K562 (cell line): Measurements from ENCODE around the gene STON2. TPM values are rescaled to one million over a fixed set of nuclear protein-coding genes. Genes with fewer than 3 reads are reported as not detected.

Experiments used
- BRF1 ChIP-seq: IDR thresholded peaks from 3 replicates; pipeline ENCODE4 v1.6.1; 2011; ENCODE audit warnings: borderline replicate concordance, mild to moderate bottlenecking; ENCODE audit not compliant: insufficient read length; ENCODE audit errors: extremely low read depth
- CBFB ChIP-seq: sonication (generic); formaldehyde crosslinking; IDR thresholded peaks from 2 replicates; pipeline ENCODE4 v1.4.0; 2020; ENCODE audit warnings: mild to moderate bottlenecking, missing genetic modification reagents
- DDX20 ChIP-seq: fragments of 450-650 bp; IDR thresholded peaks from 2 replicates; pipeline ENCODE4 v1.6.1; 2016; ENCODE audit warnings: missing genetic modification characterization, low read depth, mild to moderate bottlenecking, missing compliant biosample characterization, moderate library complexity
- ELF2 ChIP-seq: fragments of 250-450 bp; sonication (Bioruptor Pico); IDR thresholded peaks from 2 replicates; pipeline ENCODE4 v1.5.0; 2021; ENCODE audit warnings: mild to moderate bottlenecking
- EP300 ChIP-seq: IDR thresholded peaks from 2 replicates; pipeline ENCODE4 v1.6.1; 2012; ENCODE audit warnings: low read length, improper control_type of control experiment
- HMG20B ChIP-seq: fragments of 250-450 bp; sonication (Bioruptor Pico); IDR thresholded peaks from 2 replicates; pipeline ENCODE4 v1.5.0; 2021; ENCODE audit warnings: mild to moderate bottlenecking
- HSF4 ChIP-seq: fragments of 250-450 bp; sonication (Bioruptor Pico); IDR thresholded peaks from 2 replicates; pipeline ENCODE4 v2.1.2; 2022; ENCODE audit warnings: mild to moderate bottlenecking, moderate library complexity, borderline replicate concordance
- JUND ChIP-seq, 2 experiments: IDR thresholded peaks; 2 replicates in 1 of 2; 3 replicates in 1 of 2; pipeline ENCODE4 v1.6.1; 2011; ENCODE audit warnings: borderline replicate concordance in 2 of 2, low read depth in 2 of 2, low read length in 2 of 2, improper control_type of control experiment in 1 of 2, missing biosample characterization in 1 of 2, missing genetic modification characterization in 1 of 2, missing genetic modification reagents in 1 of 2
- KDM4B ChIP-seq, 2 experiments: fragments of 450-650 bp in 1 of 2; sonication (generic) in 1 of 2; IDR thresholded peaks; 2 replicates each; pipeline ENCODE4 v1.6.1; 2016 to 2017; ENCODE audit warnings: borderline replicate concordance in 2 of 2, antibody characterized with exemption in 1 of 2, low read depth in 1 of 2, mild to moderate bottlenecking in 1 of 2
- MCM2 ChIP-seq: fragments of 450-650 bp; IDR thresholded peaks from 2 replicates; pipeline ENCODE4 v1.6.1; 2017; ENCODE audit warnings: low read depth, mild to moderate bottlenecking
- NUFIP1 ChIP-seq: fragments of 450-650 bp; IDR thresholded peaks from 2 replicates; pipeline ENCODE4 v1.6.1; 2018; ENCODE audit not compliant: partially characterized antibody
- PCBP2 ChIP-seq: fragments of 200-400 bp; formaldehyde crosslinking; IDR thresholded peaks from 2 replicates; pipeline ENCODE4 v1.6.1; 2018; ENCODE audit warnings: low read length, low read depth, mild to moderate bottlenecking, moderate library complexity; ENCODE audit not compliant: poor library complexity, severe bottlenecking
- STAT5A ChIP-seq: IDR thresholded peaks from 2 replicates; pipeline ENCODE4 v1.6.1; 2012; ENCODE audit warnings: low read length, inconsistent platforms, borderline replicate concordance
- TBP ChIP-seq: optimal IDR thresholded peaks from 2 replicates; pipeline ENCODE3; 2011; ENCODE audit warnings: low read depth, low read length, improper control_type of control experiment
- TGIF2 ChIP-seq: sonication (generic); formaldehyde crosslinking; IDR thresholded peaks from 2 replicates; pipeline ENCODE4 v1.8.1; 2022; ENCODE audit warnings: mild to moderate bottlenecking, missing genetic modification reagents, moderate library complexity
- USF1 ChIP-seq: sonication (generic); formaldehyde crosslinking; IDR thresholded peaks from 2 replicates; pipeline ENCODE4 v1.9.0; 2022; ENCODE audit warnings: mild to moderate bottlenecking, missing genetic modification reagents
- ZBTB8A ChIP-seq: fragments of 450-650 bp; IDR thresholded peaks from 2 replicates; pipeline ENCODE4 v1.6.1; 2018; ENCODE audit warnings: mild to moderate bottlenecking, moderate library complexity; ENCODE audit not compliant: partially characterized antibody
- ZNF12 ChIP-seq: sonication (generic); formaldehyde crosslinking; IDR thresholded peaks from 2 replicates; pipeline ENCODE4 v1.4.0; 2020; ENCODE audit warnings: mild to moderate bottlenecking, missing genetic modification reagents
- ZNF584 ChIP-seq: fragments of 200-800 bp; sonication (Bioruptor generic); IDR thresholded peaks from 2 replicates; pipeline ENCODE4 v1.6.1; 2016; ENCODE audit warnings: low read depth, mild to moderate bottlenecking, missing genetic modification characterization, missing compliant biosample characterization
- ZNF79 ChIP-seq: fragments of 250-450 bp; sonication (Bioruptor Pico); IDR thresholded peaks from 2 replicates; pipeline ENCODE4 v1.4.0; 2020; ENCODE audit warnings: low read depth, mild to moderate bottlenecking, moderate library complexity
- ZSCAN29 ChIP-seq: fragments of 450-650 bp; IDR thresholded peaks from 2 replicates; pipeline ENCODE4 v1.6.1; 2017
- polyA plus RNA-seq, 8 experiments: library from polyadenylated mRNA; depleted of rRNA in 4 of 8; stranded (reverse) in 5 of 8; unstranded in 3 of 8; fragments of >200 nt; fragmentation: Nextera tagmentation in 2 of 8; fragmentation: Illumina TruSeq in 1 of 8; extraction: Ambion mirVana in 2 of 8; extraction: Trizol in 1 of 8; gene quantifications; 2 replicates each; pipeline versions ENCODE4 v1.2.1 to v1.2.3, GENCODE V29; 2011 to 2014; ENCODE audit warnings: inconsistent platforms in 1 of 8, missing spikeins in 1 of 8
- total RNA-seq, 7 experiments: library from RNA; depleted of rRNA in 6 of 7; stranded (reverse); fragments of >200 nt in 6 of 7; fragmentation: Illumina TruSeq in 2 of 7; extraction: Trizol in 2 of 7; gene quantifications; 2 replicates each; pipeline versions ENCODE4 v1.2.1 to v1.2.3, GENCODE V29; 2011 to 2021; ENCODE audit warnings: low replicate concordance in 1 of 7
- TF ChIP-seq, protein P1 (sequence below): fragments of 200-800 bp; sonication (Bioruptor generic); IDR thresholded peaks from 2 replicates; pipeline ENCODE4 v1.6.1; 2016; ENCODE audit warnings: missing genetic modification characterization, missing compliant biosample characterization

STON2 gene
- total and polyA plus RNA-seq, 9 of the 15 experiments (the other 6 are each of a cell fraction or from before 2014, with no cell fraction given) = 7.8 to 99.3 (median 53.5) TPM

DNA sequence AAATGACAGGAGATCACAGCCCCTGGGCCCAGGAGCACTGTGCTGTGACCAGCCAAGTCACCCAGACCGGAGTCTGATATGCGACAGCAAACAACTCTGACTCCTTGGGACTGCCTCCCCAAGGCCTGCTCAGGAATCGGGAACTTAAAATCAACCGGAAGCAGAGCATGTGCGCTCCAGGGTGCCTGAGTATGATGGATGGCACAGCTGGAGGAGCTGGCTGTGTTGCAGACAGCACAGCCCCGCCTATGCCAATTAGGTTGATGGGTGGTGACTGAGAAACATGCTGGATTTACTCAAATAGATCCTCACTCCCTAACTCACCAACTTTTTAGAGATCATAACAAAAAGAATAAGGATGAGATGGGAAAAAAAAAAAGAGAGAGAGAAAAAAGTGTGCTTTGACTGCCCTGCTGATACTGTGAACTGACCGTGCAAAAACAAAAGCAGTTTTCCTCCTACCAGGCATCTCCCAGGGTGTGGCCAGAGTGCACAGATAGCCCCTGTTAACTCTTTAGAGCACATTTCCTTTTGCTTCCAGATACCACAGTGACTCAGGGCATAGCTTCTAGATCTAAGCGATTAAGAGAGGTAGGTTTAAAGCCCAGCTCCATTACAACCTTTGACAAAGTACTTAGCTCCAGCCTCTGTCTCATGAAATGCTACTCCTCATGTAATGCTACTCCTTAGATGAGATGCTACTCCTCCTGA is 27.4 kb upstream of the STON2 start (continued):
- TF ChIP-seq, protein P1, sequence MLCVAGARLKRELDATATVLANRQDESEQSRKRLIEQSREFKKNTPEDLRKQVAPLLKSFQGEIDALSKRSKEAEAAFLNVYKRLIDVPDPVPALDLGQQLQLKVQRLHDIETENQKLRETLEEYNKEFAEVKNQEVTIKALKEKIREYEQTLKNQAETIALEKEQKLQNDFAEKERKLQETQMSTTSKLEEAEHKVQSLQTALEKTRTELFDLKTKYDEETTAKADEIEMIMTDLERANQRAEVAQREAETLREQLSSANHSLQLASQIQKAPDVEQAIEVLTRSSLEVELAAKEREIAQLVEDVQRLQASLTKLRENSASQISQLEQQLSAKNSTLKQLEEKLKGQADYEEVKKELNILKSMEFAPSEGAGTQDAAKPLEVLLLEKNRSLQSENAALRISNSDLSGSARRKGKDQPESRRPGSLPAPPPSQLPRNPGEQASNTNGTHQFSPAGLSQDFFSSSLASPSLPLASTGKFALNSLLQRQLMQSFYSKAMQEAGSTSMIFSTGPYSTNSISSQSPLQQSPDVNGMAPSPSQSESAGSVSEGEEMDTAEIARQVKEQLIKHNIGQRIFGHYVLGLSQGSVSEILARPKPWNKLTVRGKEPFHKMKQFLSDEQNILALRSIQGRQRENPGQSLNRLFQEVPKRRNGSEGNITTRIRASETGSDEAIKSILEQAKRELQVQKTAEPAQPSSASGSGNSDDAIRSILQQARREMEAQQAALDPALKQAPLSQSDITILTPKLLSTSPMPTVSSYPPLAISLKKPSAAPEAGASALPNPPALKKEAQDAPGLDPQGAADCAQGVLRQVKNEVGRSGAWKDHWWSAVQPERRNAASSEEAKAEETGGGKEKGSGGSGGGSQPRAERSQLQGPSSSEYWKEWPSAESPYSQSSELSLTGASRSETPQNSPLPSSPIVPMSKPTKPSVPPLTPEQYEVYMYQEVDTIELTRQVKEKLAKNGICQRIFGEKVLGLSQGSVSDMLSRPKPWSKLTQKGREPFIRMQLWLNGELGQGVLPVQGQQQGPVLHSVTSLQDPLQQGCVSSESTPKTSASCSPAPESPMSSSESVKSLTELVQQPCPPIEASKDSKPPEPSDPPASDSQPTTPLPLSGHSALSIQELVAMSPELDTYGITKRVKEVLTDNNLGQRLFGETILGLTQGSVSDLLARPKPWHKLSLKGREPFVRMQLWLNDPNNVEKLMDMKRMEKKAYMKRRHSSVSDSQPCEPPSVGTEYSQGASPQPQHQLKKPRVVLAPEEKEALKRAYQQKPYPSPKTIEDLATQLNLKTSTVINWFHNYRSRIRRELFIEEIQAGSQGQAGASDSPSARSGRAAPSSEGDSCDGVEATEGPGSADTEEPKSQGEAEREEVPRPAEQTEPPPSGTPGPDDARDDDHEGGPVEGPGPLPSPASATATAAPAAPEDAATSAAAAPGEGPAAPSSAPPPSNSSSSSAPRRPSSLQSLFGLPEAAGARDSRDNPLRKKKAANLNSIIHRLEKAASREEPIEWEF (CRISPR knock-in tag) = no peak
- TF ChIP-seq JUND (IDR thresholded peaks at IDR 0.05; ENCODE audit: borderline replicate concordance, low read depth, low read length) = peak; percentile 83
- TF ChIP-seq JUND (tag; IDR thresholded peaks at IDR 0.05; ENCODE audit: borderline replicate concordance, low read depth, low read length) = peak; percentile 68; the same call in 1 of the 3 replicates
- no peak for TF ChIP-seq DDX20
- TF ChIP-seq ELF2 (CRISPR knock-in tag) = no peak
- TF ChIP-seq KDM4B (IDR thresholded peaks at IDR 0.05; ENCODE audit: borderline replicate concordance in 2 of 2, low read depth in 1 of 2) = no peak
- TF ChIP-seq USF1 (CRISPR knock-in tag) = no peak
- TF ChIP-seq TBP = peak; percentile 48
- no peak for TF ChIP-seq HMG20B (CRISPR knock-in tag)
- no peak for TF ChIP-seq ZNF79 (CRISPR knock-in tag)
- TF ChIP-seq ZBTB8A = no peak
- TF ChIP-seq EP300 = peak; percentile 90
- no peak for TF ChIP-seq CBFB (CRISPR knock-in tag)
- TF ChIP-seq ZSCAN29 = no peak
- no peak for TF ChIP-seq PCBP2
- TF ChIP-seq HSF4 (CRISPR knock-in tag) = no peak
- no peak for TF ChIP-seq BRF1
- TF ChIP-seq MCM2 = no peak
- peak; percentile 63 for TF ChIP-seq NUFIP1
- TF ChIP-seq ZNF12 (CRISPR knock-in tag) = no peak
- TF ChIP-seq TGIF2 (CRISPR knock-in tag) = no peak
- no peak for TF ChIP-seq ZNF584 (CRISPR knock-in tag)
- TF ChIP-seq STAT5A = peak; percentile 45; the same call in 1 of the 2 replicates
